GM21447 (cell line): ENCODE data around the gene CRY2.

Source experiments
- ATAC-seq: cut with Tn5 transposase; IDR thresholded peaks from one replicate; pipeline ENCODE4 v1.9.1; 2021; ENCODE audit not compliant: unreplicated experiment

Gene CRY2

GRCh38 chr11:45929486-45930030, 82.3 kb downstream of the CRY2 start:
- ATAC-seq, result peak; percentile 10

- peak; percentile 85 for ATAC-seq
Measured at GRCh38 chr11:45930031-45930794, 82.9 kb downstream of the CRY2 start.

GRCh38 chr11:45930951-45931570, 83.8 kb downstream of the CRY2 start:
- ATAC-seq, result no peak

- no peak for ATAC-seq
Measured at GRCh38 chr11:45931739-45932138, 84.5 kb downstream of the CRY2 start.

- ATAC-seq, result no peak
Measured at GRCh38 chr11:45932217-45932616, 84.9 kb downstream of the CRY2 start.
